Chondrocyte (in vitro differentiated cells): Measurements from ENCODE around the gene NPFF. TPM values are rescaled to one million over a fixed set of nuclear protein-coding genes. Genes with fewer than 3 reads are reported as not detected.
"Not testable (repeated sequence)": the region's sequence is repeated elsewhere in the genome, so short reads cannot be mapped to it uniquely, and the experiment has no call there.

ENCODE experiments used
- DNase-seq: peaks from one replicate; pipeline ENCODE4 v3.0.0; 2021; ENCODE audit warnings: mixed read lengths, low spot score
- H3K27ac Mint-ChIP-seq: one replicate; pipeline ENCODE4 v1.8.0; 2021; ENCODE audit warnings: mild to moderate bottlenecking, moderate library complexity, mixed read lengths; ENCODE audit not compliant: unreplicated experiment
- H3K27me3 Mint-ChIP-seq: 2 replicates; pipeline ENCODE4 v1.8.0; 2021; ENCODE audit warnings: low read depth, mixed read lengths
- H3K36me3 Mint-ChIP-seq: 2 replicates; pipeline ENCODE4 v1.8.0; 2021; ENCODE audit warnings: low read depth, mixed read lengths
- H3K4me1 Mint-ChIP-seq: 2 replicates; pipeline ENCODE4 v1.8.0; 2021; ENCODE audit warnings: low read depth, mild to moderate bottlenecking, mixed read lengths
- H3K4me3 Mint-ChIP-seq: one replicate; pipeline ENCODE4 v1.8.0; 2021; ENCODE audit warnings: mild to moderate bottlenecking, moderate library complexity, mixed read lengths; ENCODE audit not compliant: unreplicated experiment
- H3K9me3 Mint-ChIP-seq: 2 replicates; pipeline ENCODE4 v1.8.0; 2021; ENCODE audit warnings: low read depth, mixed read lengths
- total RNA-seq: library from RNA; stranded (reverse); gene quantifications from 3 replicates; pipeline ENCODE4 v1.2.1, GENCODE V29; 2021
- TF ChIP-seq, protein P1 (sequence below): fragments of 200-600 bp; sonication (generic); IDR thresholded peaks from 2 replicates; pipeline ENCODE4 v1.5.0; 2021; ENCODE audit warnings: antibody characterized with exemption, mild to moderate bottlenecking, moderate library complexity

Gene NPFF
- total RNA-seq, 1 donor from 2014 or later, result not detected

DNA sequence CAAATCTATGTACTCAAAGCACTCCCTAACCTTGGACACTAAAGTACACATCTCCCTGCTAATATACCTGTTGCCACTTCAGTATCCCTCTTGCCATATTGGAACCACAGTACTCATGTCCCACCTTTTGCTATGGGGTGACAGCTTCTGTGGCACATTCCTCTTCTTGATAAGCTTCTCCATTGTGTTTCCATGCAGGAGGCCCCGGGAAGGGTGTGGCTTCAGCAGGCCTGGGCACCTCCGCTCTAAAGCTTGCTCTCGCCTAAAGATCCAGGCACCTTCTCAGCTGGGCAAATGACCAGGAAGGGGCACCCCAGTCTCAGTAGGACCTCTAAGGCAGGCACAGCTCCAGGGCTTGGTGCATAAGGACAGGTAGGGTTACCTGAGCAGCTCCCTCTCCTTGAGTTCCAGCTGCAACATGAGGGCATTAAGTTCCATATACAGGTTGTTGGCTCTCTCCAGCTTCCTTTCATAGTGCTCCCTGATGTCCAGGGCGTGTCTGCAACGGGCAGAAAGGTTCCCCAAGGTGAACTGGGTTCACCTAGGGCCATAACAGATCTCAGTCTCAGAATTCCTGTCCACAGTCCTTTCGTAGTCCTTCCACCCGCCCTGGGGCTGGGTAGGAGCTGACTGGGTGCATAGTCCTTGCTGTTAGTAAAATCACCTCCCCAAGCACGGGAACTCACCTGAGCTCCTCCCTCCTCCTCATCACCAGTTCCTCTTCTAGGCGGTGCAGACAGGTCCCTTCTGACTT is 23.9 kb downstream of the NPFF start:
- H3K27me3 Mint-ChIP-seq, result no peaks in the 10 kb centered on the region
- H3K36me3 Mint-ChIP-seq, result peaks cover 24% of the 10 kb centered on the region
- H3K4me1 Mint-ChIP-seq, result peaks cover 32% of the 10 kb centered on the region
- H3K4me3 Mint-ChIP-seq, result no peak overlapping the region
- no peaks in the 10 kb centered on the region for H3K9me3 Mint-ChIP-seq
- TF ChIP-seq, protein P1, sequence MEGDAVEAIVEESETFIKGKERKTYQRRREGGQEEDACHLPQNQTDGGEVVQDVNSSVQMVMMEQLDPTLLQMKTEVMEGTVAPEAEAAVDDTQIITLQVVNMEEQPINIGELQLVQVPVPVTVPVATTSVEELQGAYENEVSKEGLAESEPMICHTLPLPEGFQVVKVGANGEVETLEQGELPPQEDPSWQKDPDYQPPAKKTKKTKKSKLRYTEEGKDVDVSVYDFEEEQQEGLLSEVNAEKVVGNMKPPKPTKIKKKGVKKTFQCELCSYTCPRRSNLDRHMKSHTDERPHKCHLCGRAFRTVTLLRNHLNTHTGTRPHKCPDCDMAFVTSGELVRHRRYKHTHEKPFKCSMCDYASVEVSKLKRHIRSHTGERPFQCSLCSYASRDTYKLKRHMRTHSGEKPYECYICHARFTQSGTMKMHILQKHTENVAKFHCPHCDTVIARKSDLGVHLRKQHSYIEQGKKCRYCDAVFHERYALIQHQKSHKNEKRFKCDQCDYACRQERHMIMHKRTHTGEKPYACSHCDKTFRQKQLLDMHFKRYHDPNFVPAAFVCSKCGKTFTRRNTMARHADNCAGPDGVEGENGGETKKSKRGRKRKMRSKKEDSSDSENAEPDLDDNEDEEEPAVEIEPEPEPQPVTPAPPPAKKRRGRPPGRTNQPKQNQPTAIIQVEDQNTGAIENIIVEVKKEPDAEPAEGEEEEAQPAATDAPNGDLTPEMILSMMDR, result no peak
- peak overlapping the region; percentile 37 for H3K27ac Mint-ChIP-seq
- DNase-seq, result peak; percentile 52

DNA sequence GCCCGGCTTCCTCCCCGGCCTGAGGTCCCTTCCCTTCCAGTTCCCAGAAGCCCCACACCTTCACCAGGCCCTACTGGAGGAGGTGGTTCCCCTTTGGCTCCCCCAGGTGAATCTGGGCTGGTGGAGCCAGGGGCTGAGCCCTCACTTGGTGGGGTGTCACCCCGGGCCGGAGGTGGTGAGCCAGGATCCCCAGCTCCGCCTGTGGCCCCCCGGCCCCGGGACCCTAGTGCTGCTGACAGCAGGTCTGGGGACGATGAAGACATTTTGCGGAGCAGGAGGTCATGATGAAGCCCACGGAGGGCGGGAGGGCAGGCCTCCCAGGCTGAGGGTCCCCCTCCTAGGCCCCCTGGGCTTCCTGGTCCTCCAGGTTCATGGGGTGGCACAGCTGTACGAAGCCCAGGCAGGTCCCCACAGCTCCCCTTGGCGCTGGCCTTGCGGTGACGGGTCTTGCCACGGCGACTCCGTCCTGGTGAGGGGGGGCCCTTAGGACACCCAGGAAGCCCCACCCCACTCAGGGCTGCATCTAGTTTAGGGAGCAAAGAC is 24.6 kb downstream of the NPFF start:
- DNase-seq, result peak; percentile 91
- TF ChIP-seq, protein P1, result no peak
- no peaks in the 10 kb centered on the region for H3K9me3 Mint-ChIP-seq
- H3K4me1 Mint-ChIP-seq, result peaks cover 36% of the 10 kb centered on the region
- no peaks in the 10 kb centered on the region for H3K27me3 Mint-ChIP-seq
- peaks cover 26% of the 10 kb centered on the region for H3K36me3 Mint-ChIP-seq
- H3K27ac Mint-ChIP-seq, result no peak overlapping the region
- no peak overlapping the region for H3K4me3 Mint-ChIP-seq

DNA sequence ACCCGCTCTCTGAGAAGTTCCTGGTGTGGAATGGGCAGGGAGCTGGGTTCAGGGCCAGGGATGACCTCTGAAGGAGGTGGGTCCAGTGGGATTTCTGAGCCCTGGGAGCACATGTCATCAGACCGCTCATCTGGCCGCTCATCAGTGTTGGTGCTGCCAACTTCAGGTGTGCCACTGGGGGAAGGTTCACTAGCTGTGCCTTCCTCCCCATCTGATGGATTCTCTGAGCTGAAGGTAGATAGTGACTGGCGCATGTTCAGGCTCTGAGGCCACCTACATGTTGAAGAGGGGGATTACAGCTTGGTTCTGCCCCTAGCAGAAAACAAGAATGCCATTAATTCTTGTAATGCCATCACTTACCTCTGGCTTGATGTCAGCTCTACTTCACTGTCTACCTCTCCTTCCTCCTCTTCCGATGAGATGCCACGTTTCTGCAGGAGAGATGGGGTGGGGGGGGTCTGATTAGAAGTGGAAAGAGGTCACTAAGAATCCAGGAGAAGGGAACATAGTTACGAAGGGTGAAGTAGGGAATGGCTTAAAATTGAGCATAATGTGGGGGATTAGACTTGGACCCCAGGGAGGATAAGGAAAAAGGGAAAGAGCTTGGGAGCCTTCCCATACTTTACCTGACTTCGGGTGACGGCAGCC is 25.2 kb downstream of the NPFF start:
- Mint-ChIP-seq H3K9me3 (no peaks in the 10 kb centered on the region), H3K4me3 (no peak overlapping the region), H3K4me1 (peaks cover 38% of the 10 kb centered on the region)

DNA sequence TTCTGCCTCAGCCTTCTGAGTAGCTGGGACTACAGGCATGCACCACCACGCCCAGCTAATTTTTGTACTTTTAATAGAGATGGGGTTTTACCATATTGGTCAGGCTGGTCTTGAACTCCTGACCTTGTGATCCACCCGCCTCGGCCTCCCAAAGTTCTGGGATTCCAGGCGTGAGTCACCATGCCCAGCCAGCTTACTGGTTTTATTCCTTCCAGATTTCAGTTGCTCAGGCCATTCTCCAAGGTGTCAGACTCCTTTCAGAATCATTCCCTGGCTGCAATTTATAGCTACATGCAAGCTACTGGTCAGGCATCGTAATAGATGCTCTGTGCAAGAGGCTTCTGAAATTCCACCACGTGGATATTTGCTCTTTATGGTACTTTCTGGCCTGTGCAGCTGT is 25.8 kb downstream of the NPFF start:
- H3K9me3 Mint-ChIP-seq, H3K27me3 Mint-ChIP-seq, H3K4me3 Mint-ChIP-seq, DNase-seq: not testable (repeated sequence)
- H3K36me3 Mint-ChIP-seq, result peaks cover 29% of the 10 kb centered on the region
- peaks cover 44% of the 10 kb centered on the region for H3K4me1 Mint-ChIP-seq
- H3K27ac Mint-ChIP-seq, result peak overlapping the region; percentile 38

More for the DNA sequence above, 25.2 kb downstream of the NPFF start:
- Mint-ChIP-seq H3K27ac (peak overlapping the region; percentile 73), H3K27me3 (no peaks in the 10 kb centered on the region), H3K36me3 (peaks cover 27% of the 10 kb centered on the region)
- DNase-seq, result peak; percentile 54
- TF ChIP-seq, protein P1, result peak; percentile 53

DNA sequence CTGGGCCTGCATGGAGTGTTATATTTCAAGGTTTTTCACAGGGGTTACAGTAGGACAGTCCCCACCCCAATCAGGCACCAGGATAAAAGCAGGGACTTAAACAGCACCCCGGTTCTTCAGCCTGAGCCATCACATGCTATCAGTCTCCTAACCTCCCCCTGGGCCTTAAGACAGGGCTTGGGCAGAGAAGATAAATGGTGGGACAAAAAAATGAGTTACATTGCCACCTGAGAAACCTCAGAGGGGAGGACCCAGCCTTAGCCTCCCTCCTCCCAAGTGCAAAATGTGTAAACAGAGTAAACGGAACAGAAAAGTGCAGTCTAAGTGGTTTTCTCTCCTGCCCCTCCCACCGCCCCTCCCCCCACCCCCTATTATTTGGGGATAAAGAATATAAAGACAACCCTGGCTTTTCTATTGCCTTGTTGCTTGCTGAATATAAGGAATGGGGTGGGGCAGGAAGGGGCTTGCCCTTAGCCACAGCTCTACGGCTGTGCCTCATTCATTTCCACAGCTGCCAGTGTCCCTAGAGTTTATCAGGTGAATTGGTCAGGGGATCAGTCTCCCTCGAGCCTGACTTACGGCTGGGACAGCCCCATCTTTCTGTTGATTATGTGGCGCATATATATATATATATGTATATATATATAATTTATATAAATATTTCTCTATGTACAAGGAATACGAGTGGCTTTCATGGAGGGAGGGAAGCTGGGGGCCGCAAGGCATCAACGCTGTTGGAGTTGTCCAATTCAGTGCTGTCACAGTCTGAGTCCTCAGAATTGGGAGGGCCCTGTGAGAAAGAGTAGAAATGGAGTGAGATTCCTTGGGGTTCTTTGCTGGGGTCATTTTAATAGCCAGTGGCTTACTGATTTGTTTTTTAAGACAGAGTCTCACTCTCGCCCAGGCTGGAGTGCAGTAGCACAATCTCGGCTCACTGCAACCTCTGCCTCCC is 26.5 kb downstream of the NPFF start:
- Mint-ChIP-seq H3K4me3 (no peak overlapping the region), H3K4me1 (peaks cover 49% of the 10 kb centered on the region), H3K36me3 (peaks cover 35% of the 10 kb centered on the region), H3K9me3 (no peaks in the 10 kb centered on the region), H3K27ac (peak overlapping the region; percentile 36), H3K27me3 (no peaks in the 10 kb centered on the region)
- TF ChIP-seq, protein P1, result no peak
- no peak for DNase-seq
